Central memory CD4-positive, alpha-beta T cell (primary cell): ENCODE results near the gene HOXA2.
A peak's percentile ranks its signal among the peaks of the same experiment; 100 is the strongest.

Experiments
- DNase-seq: peaks from one replicate; pipeline ENCODE4 v3.0.0; 2022
- total RNA-seq, 3 experiments: gene quantifications; one replicate each; lab custom pipeline; 2026; lab: John Stamatoyannopoulos, UW

Gene HOXA2
- 0 reads per million in 3 experiments for total RNA-seq

- DNase-seq: no peak
Measured at GRCh38 chr7:27102581-27103442, at the start of gene HOXA2. Gene HOXA2, minus strand, starts transcription at chr7:27102683. Its CDS starts 183 bp downstream, at chr7:27102500.

- DNase-seq: no peak
Measured at GRCh38 chr7:27151341-27151930, 49.0 kb upstream of the HOXA2 start.

GRCh38 chr7:27150568-27151340 is 48.3 kb upstream of the HOXA2 start:
- peak; percentile 48 for DNase-seq

GRCh38 chr7:27149842-27150567 is 47.5 kb upstream of the HOXA2 start:
- DNase-seq: no peak

GRCh38 chr7:27148756-27149641 is 46.5 kb upstream of the HOXA2 start:
- no peak for DNase-seq

- DNase-seq: no peak
Measured at GRCh38 chr7:27148031-27148755, 45.7 kb upstream of the HOXA2 start.

GRCh38 chr7:27147199-27148030 is 44.9 kb upstream of the HOXA2 start, which contains the start of gene HOXA6:
Gene HOXA6, minus strand, starts transcription at chr7:27147774. Its CDS starts 25 bp downstream, at chr7:27147749.
- DNase-seq: no peak

GRCh38 chr7:27146491-27147198 is 44.2 kb upstream of the HOXA2 start:
- no peak for DNase-seq

- no peak for DNase-seq
Measured at GRCh38 chr7:27145914-27146412, 43.5 kb upstream of the HOXA2 start.

- DNase-seq: no peak
Measured at GRCh38 chr7:27145165-27145913, 42.9 kb upstream of the HOXA2 start.

- no peak for DNase-seq
Measured at GRCh38 chr7:27144781-27145164, 42.3 kb upstream of the HOXA2 start.

- no peak for DNase-seq
Measured at GRCh38 chr7:27143950-27144780, 41.7 kb upstream of the HOXA2 start.

- DNase-seq: no peak
Measured at GRCh38 chr7:27143023-27143949, 40.8 kb upstream of the HOXA2 start, which contains the start of gene HOXA5. Gene HOXA5, minus strand, starts transcription at chr7:27143681. Its CDS starts 74 bp downstream, at chr7:27143607.

GRCh38 chr7:27142580-27143022 is 40.1 kb upstream of the HOXA2 start:
- DNase-seq: no peak

GRCh38 chr7:27141923-27142579 is 39.6 kb upstream of the HOXA2 start:
- DNase-seq: no peak
